ENCODE measurements around the gene PACS1. TPM values are rescaled to one million over a fixed set of nuclear protein-coding genes. Genes with fewer than 3 reads are reported as not detected.

The PACS1 gene
- total RNA-seq, 4 donors from 2014 or later: 17.9 to 37.6 (median 25.4) TPM

- H3K36me3 ChIP-seq: no peaks in the 10 kb centered on the region
- 86 to 100% methylated on average over 1 to 3 of the region's 3 CpGs for WGBS, 2 donors
- intact Hi-C loops (cut with DNase I): no loop called here
- H3K4me1 ChIP-seq: peaks cover 11 to 26% (median 13%) of the 10 kb centered on the region in 3 donors
- no peaks in the 10 kb centered on the region for H3K9me3 ChIP-seq
- DNase-seq: no peak
- TF ChIP-seq, protein P1, sequence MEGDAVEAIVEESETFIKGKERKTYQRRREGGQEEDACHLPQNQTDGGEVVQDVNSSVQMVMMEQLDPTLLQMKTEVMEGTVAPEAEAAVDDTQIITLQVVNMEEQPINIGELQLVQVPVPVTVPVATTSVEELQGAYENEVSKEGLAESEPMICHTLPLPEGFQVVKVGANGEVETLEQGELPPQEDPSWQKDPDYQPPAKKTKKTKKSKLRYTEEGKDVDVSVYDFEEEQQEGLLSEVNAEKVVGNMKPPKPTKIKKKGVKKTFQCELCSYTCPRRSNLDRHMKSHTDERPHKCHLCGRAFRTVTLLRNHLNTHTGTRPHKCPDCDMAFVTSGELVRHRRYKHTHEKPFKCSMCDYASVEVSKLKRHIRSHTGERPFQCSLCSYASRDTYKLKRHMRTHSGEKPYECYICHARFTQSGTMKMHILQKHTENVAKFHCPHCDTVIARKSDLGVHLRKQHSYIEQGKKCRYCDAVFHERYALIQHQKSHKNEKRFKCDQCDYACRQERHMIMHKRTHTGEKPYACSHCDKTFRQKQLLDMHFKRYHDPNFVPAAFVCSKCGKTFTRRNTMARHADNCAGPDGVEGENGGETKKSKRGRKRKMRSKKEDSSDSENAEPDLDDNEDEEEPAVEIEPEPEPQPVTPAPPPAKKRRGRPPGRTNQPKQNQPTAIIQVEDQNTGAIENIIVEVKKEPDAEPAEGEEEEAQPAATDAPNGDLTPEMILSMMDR (IDR thresholded peaks at IDR 0.05): no peak
- TF ChIP-seq POLR2A (IDR thresholded peaks at IDR 0.05): no peak
- H3K27ac ChIP-seq: no peak overlapping the region
- H3K4me3 ChIP-seq: no peak overlapping the region
- peaks cover 0 to 40% (median 3%) of the 10 kb centered on the region in 4 donors for H3K27me3 ChIP-seq
Observed at GRCh38 chr11:66046901-66047300, 23.2 kb upstream of the PACS1 start.

GRCh38 chr11:66047541-66048365 is 22.3 kb upstream of the PACS1 start:
- Histone ChIP-seq H3K9me3 (no peaks in the 10 kb centered on the region), H3K27ac (no peak overlapping the region), H3K36me3 (no peaks in the 10 kb centered on the region), H3K4me1 (peaks cover 11 to 29% (median 14%) of the 10 kb centered on the region in 3 donors), H3K4me3 (no peak overlapping the region), H3K27me3 (peaks cover 0 to 40% (median 3%) of the 10 kb centered on the region in 4 donors)
- intact Hi-C loops (cut with DNase I): no loop called here
- TF ChIP-seq, protein P1 (IDR thresholded peaks at IDR 0.05): no peak
- TF ChIP-seq POLR2A (IDR thresholded peaks at IDR 0.05): no peak
- WGBS, 2 donors: 81 to 87% methylated on average over 3 to 6 of the region's 11 CpGs
- no peak for DNase-seq

DNA sequence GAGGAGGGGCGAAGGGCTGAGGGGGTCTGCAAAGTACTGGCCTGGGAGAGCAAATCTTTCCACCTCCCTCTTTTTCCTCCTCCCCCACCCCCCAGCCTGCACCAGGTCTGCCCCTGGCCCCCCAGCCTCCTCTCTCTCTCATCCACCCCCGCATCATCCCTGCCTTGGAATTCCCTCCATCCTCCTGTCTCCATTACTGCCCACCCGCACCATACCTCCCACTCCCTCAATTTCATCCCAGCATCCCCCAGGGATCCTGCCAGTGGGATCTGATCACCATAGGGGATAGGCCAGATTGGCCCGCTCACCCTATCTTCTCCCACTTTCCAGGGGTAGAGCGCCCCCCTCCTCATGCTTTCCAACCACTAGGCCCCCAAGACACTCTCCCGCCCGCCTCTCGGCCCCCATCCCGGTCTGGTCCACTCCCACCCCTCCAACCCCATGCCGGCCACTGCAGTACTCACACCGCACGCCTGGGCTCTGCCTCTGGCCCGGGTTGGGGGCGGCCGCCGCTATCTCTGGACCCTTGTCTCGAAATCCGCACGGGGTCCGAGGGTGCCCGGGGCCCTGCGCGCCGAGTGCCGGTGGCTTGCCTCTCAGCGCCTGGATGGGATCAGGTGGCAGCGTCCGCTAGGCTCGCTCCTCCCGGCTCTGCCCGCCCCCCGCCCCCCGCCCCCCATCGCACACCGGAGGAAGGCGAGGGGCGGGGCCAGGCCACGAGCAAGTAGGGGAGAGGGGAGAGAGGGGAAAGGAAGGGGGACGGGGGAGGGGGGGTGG is 21.3 kb upstream of the PACS1 start, which contains the start of gene GAL3ST3:
Gene GAL3ST3 (minus strand): TSS at position 615 of the 777 bp plus-strand sequence. CDS start 3,746 bp downstream, outside the sequence.
- no peaks in the 10 kb centered on the region for H3K9me3 ChIP-seq
- H3K27ac ChIP-seq: no peak within 1 kb of the TSS
- intact Hi-C loops (cut with DNase I): no loop called here
- H3K27me3 ChIP-seq: peaks cover 0 to 40% (median 3%) of the 10 kb centered on the region in 4 donors
- H3K36me3 ChIP-seq: peaks cover 0 to 7% (median 0%) of the 10 kb centered on the region in 3 donors
- no peak for DNase-seq
- no peak within 1 kb of the TSS for H3K4me3 ChIP-seq
- H3K4me1 ChIP-seq: peaks cover 18 to 38% (median 22%) of the 10 kb centered on the region in 3 donors
- TF ChIP-seq, protein P1 (IDR thresholded peaks at IDR 0.05): no peak
- no peak for TF ChIP-seq POLR2A (IDR thresholded peaks at IDR 0.05)
- WGBS, 2 donors: 30 to 78% methylated on average over 5 to 17 of the region's 39 CpGs

- peak overlapping the region; percentile 87 to 92 (median 92) for H3K27ac ChIP-seq
- H3K36me3 ChIP-seq: peaks cover 7 to 27% (median 12%) of the 10 kb centered on the region in 3 donors
- H3K4me1 ChIP-seq: peaks cover 15 to 50% (median 18%) of the 10 kb centered on the region in 3 donors
- H3K4me3 ChIP-seq: no peak overlapping the region
- no peaks in the 10 kb centered on the region for H3K9me3 ChIP-seq
- no peak for DNase-seq
- WGBS, 2 donors: 84 to 94% methylated on average over 4 of the region's 5 CpGs
- no peak for TF ChIP-seq POLR2A (IDR thresholded peaks at IDR 0.05)
- TF ChIP-seq, protein P1 (IDR thresholded peaks at IDR 0.05): no peak
- intact Hi-C loops (cut with DNase I): no loop called here
- peaks cover 0 to 39% (median 3%) of the 10 kb centered on the region in 4 donors for H3K27me3 ChIP-seq
Observed at GRCh38 chr11:66050581-66051231, 19.4 kb upstream of the PACS1 start.
